ENCODE results near the gene SLC24A1.

The SLC24A1 gene

GRCh38 chr15:65641768-65642475, 20.2 kb downstream of the SLC24A1 start:
- CTCF ChIA-PET = interaction anchor here (0.6 to 11.0 kb wide), 8 partner anchors 10 to 337 kb away, joined by 3 to 136 read pairs (median 4); no protein-coding TSS in a partner anchor
- POLR2A ChIA-PET = no interaction called here
- TF ChIP-seq CTCF (IDR thresholded peaks at IDR 0.05; ENCODE audit: insufficient read depth, low read length, missing control alignments) = no peak
- no peak for DNase-seq (ENCODE audit: low read depth, low spot score)
- no peak overlapping the region for H3K4me3 ChIP-seq (ENCODE audit: low read depth, low read length)

- CTCF ChIA-PET = interaction anchor here (1.2 to 11.0 kb wide), 7 partner anchors 10 to 214 kb away, joined by 3 to 136 read pairs (median 5); no protein-coding TSS in a partner anchor
- TF ChIP-seq CTCF (IDR thresholded peaks at IDR 0.05; ENCODE audit: insufficient read depth, low read length, missing control alignments) = no peak
- no peak overlapping the region for H3K4me3 ChIP-seq (ENCODE audit: low read depth, low read length)
- no peak for DNase-seq (ENCODE audit: low read depth, low spot score)
- POLR2A ChIA-PET = no interaction called here
Observed at GRCh38 chr15:65642594-65642993, 20.9 kb downstream of the SLC24A1 start.

DNA sequence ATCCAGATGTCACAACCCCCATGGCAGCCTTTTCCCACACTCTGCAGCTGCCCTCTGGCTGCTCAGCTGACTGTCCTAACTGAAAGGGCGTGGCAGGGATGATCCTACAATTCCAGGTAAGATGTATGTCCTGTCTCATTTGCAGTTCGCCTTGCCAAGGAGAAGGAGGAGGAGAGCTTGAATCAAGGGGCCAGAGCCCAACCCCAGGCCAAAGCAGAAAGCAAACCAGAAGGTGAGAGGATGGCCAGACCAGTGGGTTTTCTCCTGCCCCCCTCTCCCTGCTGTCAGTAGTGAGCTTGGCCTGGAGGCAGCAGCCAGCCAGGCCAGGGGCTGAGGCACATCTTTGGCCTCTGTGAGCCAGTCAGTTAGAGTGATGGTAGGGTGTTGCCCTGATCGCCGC, 22.5 kb downstream of the SLC24A1 start:
- no peak for DNase-seq (ENCODE audit: low read depth, low spot score)
- CTCF ChIA-PET = interaction anchor here (0.9 to 11.0 kb wide), 8 partner anchors 9 to 644 kb away, joined by 3 to 136 read pairs (median 4); partner anchors contain the start of genes INTS14 and RAB11A

GRCh38 chr15:65645392-65645791, 23.7 kb downstream of the SLC24A1 start:
- CTCF ChIA-PET = interaction anchor here (0.9 to 2.6 kb wide), 4 partner anchors 8 to 212 kb away, joined by 3 to 15 read pairs (median 4); no protein-coding TSS in a partner anchor
- H3K4me3 ChIP-seq (ENCODE audit: low read depth, low read length) = no peak overlapping the region
- POLR2A ChIA-PET = no interaction called here
- no peak for TF ChIP-seq CTCF (IDR thresholded peaks at IDR 0.05; ENCODE audit: insufficient read depth, low read length, missing control alignments)
- no peak for DNase-seq (ENCODE audit: low read depth, low spot score)

More for the DNA sequence above, 22.5 kb downstream of the SLC24A1 start:
- no peak for TF ChIP-seq CTCF (IDR thresholded peaks at IDR 0.05; ENCODE audit: insufficient read depth, low read length, missing control alignments)
- no peak overlapping the region for H3K4me3 ChIP-seq (ENCODE audit: low read depth, low read length)
- POLR2A ChIA-PET = no interaction called here

DNA sequence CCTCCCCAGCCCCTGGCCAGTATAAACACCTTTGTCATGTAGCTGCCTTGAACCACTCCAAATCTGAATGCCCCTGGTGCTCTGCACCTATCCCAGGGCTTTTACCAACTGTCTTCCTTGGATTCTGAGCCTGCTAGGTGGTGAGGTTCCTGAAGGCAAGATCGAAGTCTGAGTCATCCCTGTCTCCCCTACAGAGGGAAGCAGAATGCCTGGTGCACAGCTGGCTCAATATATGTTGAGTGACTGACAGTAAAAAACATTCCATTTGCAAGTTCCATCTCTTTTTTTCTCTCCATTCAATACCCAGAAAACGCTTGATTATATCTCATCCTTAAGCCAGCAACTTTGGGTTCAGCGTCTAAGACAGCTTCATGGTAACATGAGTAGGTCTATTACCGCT, 24.7 kb downstream of the SLC24A1 start:
- H3K4me3 ChIP-seq (ENCODE audit: low read depth, low read length) = no peak overlapping the region
- no peak for DNase-seq (ENCODE audit: low read depth, low spot score)
- CTCF ChIA-PET = interaction anchor here (1.0 to 2.6 kb wide), 3 partner anchors 9 to 211 kb away, joined by 4 to 15 read pairs (median 9); no protein-coding TSS in a partner anchor
- TF ChIP-seq CTCF (IDR thresholded peaks at IDR 0.05; ENCODE audit: insufficient read depth, low read length, missing control alignments) = no peak
- POLR2A ChIA-PET = no interaction called here

DNA sequence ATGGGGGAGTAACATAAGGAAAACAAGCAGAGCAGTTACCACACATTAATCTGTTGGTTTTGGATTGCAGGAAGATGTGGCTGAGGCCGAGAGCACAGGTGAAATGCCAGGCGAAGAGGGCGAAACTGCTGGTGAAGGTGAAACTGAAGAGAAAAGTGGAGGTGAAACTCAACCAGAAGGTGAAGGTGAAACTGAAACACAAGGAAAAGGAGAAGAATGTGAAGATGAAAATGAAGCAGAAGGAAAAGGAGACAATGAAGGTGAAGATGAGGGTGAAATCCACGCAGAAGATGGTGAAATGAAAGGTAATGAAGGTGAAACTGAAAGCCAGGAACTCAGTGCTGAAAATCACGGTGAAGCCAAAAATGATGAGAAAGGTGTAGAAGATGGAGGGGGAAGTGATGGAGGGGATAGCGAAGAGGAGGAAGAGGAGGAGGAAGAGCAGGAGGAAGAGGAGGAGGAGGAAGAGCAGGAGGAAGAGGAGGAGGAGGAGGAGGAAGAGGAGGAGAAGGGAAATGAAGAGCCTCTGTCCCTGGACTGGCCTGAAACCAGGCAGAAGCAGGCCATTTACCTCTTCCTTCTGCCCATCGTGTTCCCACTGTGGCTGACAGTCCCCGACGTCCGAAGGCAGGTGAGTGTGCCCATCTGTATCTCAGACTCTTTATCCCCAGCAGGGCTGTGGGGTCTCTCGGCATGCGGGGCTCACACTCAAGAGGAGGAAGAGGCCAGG, 28.7 kb downstream of the SLC24A1 start:
- TF ChIP-seq CTCF (IDR thresholded peaks at IDR 0.05; ENCODE audit: insufficient read depth, low read length, missing control alignments) = no peak
- DNase-seq (ENCODE audit: low read depth, low spot score) = no peak
- ChIA-PET CTCF (interaction anchor here (0.8 to 5.0 kb wide), 5 partner anchors 8 to 18 kb away, joined by 3 to 49 read pairs (median 13); no protein-coding TSS in a partner anchor), POLR2A (interaction anchor here (0.6 kb wide), 1 partner anchor 580 kb away, joined by 3 read pairs; no protein-coding TSS in a partner anchor)
- no peak overlapping the region for H3K4me3 ChIP-seq (ENCODE audit: low read depth, low read length)

Measured in AG04449 (cell line).